GM12875 (cell line): Measurements from ENCODE around the gene LASP1NB.

Experiments used
- H3K4me3 ChIP-seq: one replicate; pipeline ENCODE4 v1.5.1; 2011; ENCODE audit warnings: low read depth, low read length, control low read depth
- TF ChIP-seq, protein P1 (sequence below): IDR thresholded peaks from 2 replicates; pipeline ENCODE4 v1.5.1; 2011; ENCODE audit warnings: low read depth, mild to moderate bottlenecking, control low read depth, inconsistent platforms, low read length, moderate library complexity, borderline replicate concordance; ENCODE audit not compliant: insufficient read depth

The LASP1NB gene

DNA sequence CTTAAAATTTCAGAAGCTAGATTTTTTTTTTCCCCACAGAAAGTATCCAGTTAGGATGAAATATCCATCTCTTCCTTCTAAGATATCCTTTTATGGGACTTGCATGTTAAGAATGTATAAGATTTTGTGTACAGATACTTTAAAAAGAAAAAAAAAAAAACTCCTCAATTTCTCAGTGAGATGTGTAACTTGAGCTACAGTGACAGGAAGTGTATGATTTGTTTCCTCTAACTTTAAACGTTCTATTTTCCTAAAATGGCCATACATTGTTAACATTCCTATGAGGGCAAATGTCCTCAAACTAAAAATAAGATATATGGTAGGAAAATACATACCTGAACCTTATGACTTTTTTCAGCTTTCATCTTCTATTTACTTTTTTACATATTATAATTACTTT is 32.9 kb downstream of the LASP1NB start:
- TF ChIP-seq, protein P1, sequence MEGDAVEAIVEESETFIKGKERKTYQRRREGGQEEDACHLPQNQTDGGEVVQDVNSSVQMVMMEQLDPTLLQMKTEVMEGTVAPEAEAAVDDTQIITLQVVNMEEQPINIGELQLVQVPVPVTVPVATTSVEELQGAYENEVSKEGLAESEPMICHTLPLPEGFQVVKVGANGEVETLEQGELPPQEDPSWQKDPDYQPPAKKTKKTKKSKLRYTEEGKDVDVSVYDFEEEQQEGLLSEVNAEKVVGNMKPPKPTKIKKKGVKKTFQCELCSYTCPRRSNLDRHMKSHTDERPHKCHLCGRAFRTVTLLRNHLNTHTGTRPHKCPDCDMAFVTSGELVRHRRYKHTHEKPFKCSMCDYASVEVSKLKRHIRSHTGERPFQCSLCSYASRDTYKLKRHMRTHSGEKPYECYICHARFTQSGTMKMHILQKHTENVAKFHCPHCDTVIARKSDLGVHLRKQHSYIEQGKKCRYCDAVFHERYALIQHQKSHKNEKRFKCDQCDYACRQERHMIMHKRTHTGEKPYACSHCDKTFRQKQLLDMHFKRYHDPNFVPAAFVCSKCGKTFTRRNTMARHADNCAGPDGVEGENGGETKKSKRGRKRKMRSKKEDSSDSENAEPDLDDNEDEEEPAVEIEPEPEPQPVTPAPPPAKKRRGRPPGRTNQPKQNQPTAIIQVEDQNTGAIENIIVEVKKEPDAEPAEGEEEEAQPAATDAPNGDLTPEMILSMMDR, result no peak
- H3K4me3 ChIP-seq, result no peak overlapping the region

DNA sequence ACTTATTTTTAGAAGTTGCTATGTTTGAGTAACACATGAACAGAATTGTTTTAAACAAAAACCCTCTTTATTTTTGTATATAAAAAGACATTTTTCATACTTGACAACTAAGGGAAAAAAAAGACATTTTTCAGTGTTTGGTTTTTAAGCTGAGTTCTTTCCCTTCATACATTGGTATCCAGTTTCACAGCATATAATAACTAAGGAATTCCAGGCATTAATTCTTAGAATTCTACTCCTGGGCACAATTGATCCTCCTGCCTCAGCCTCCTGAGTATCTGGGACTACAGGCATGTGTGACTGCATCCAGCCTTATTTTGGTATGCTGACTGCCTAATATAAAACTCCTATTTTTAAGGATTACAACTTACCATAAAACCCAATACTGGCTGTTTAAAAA is 33.3 kb downstream of the LASP1NB start:
- TF ChIP-seq, protein P1, result no peak
- no peak overlapping the region for H3K4me3 ChIP-seq

- H3K4me3 ChIP-seq, result no peak overlapping the region
- TF ChIP-seq, protein P1, result no peak
Observed at GRCh38 chr17:38959508-38959907, 34.1 kb downstream of the LASP1NB start.

- TF ChIP-seq, protein P1, result no peak
Observed at GRCh38 chr17:38960402-38960801, 35.0 kb downstream of the LASP1NB start.

GRCh38 chr17:38961413-38961812 is 36.0 kb downstream of the LASP1NB start:
- H3K4me3 ChIP-seq, result no peak overlapping the region
- TF ChIP-seq, protein P1, result no peak

More at GRCh38 chr17:38960402-38960801, 35.0 kb downstream of the LASP1NB start:
- H3K4me3 ChIP-seq, result no peak overlapping the region

- TF ChIP-seq, protein P1, result no peak
Observed at GRCh38 chr17:38967290-38967738, 41.9 kb downstream of the LASP1NB start, which contains the start of gene FBXO47. Gene FBXO47 (minus strand): TSS chr17:38967403. CDS start chr17:38963025, 4,378 bp downstream.

DNA sequence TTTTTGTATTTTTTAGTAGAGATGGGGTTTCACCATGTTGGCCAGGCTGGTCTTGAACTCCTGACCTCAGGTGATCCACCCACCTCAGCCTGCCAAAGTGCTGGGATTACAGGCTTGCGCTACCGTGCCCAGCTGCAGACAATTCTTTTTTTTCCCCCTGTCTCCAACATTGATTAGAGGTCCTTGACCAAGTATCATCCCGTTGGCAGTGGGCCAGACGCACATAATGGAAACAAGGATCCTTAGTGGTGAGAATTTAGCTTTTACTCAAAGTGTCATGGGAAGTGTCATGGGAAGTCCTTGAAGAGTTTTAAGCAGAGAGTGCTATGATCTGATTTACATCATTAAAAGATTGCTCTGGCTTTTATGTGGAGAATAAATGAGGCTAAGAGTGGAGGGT is 43.9 kb downstream of the LASP1NB start:
- TF ChIP-seq, protein P1, result no peak

More at GRCh38 chr17:38967290-38967738, 41.9 kb downstream of the LASP1NB start, which contains the start of gene FBXO47:
- no peak within 1 kb of the TSS for H3K4me3 ChIP-seq

More for the DNA sequence above, 43.9 kb downstream of the LASP1NB start:
- no peak overlapping the region for H3K4me3 ChIP-seq
